PC-9 (cell line): ENCODE results near the gene FLYWCH1. TPM values are rescaled to one million over a fixed set of nuclear protein-coding genes. Genes with fewer than 3 reads are reported as not detected.

Source experiments
- BruUV-seq: library from RNA; stranded (reverse); fragments of 400-500 nt; replicated peaks from 2 replicates; lab custom pipeline; 2021; lab: Mats Ljungman, UMichigan
- CTCF ChIA-PET: fragments of 300-600 bp; sonication (Branson Sonifier 250); formaldehyde crosslinking; loops from one replicate; lab custom pipeline; 2022; ENCODE audit warnings: antibody characterized with exemption; lab: Charles Lee
- POLR2A ChIA-PET: fragments of 300-600 bp; sonication (Branson Sonifier 250); formaldehyde crosslinking; loops from one replicate; lab custom pipeline; 2022; ENCODE audit warnings: antibody characterized with exemption; ENCODE audit not compliant: unreplicated experiment; lab: Charles Lee
- DNase-seq, 2 experiments: peaks; one replicate each; pipeline versions ENCODE4 v3.0.0 to v3.0.0-alpha.2; 2015 to 2022; ENCODE audit warnings: mixed read lengths in 1 of 2
- H2AFZ ChIP-seq: fragments of 200-600 bp; sonication (generic); 2 replicates; pipeline ENCODE4 v1.8.1; 2017; ENCODE audit warnings: antibody characterized with exemption
- H3F3A ChIP-seq: fragments of 200-600 bp; sonication (generic); 2 replicates; pipeline ENCODE4 v1.8.1; 2017; ENCODE audit warnings: antibody characterized with exemption, mild to moderate bottlenecking, low read depth; ENCODE audit not compliant: insufficient read depth
- H3K27ac ChIP-seq: fragments of 200-600 bp; sonication (generic); 2 replicates; pipeline ENCODE4 v1.6.1; 2016; ENCODE audit warnings: mixed run types
- H3K27me3 ChIP-seq: fragments of 200-600 bp; sonication (generic); 2 replicates; pipeline ENCODE4 v1.6.1; 2016; ENCODE audit warnings: low read depth, mixed run types; ENCODE audit not compliant: insufficient read depth
- H3K36me3 ChIP-seq: fragments of 200-600 bp; sonication (generic); 2 replicates; pipeline ENCODE4 v1.6.1; 2016; ENCODE audit warnings: low read depth, mixed run types
- H3K4me1 ChIP-seq: fragments of 200-600 bp; sonication (generic); replicated peaks from 2 replicates; pipeline ENCODE4 v1.6.1; 2016; ENCODE audit warnings: mixed run types; ENCODE audit not compliant: insufficient read depth
- H3K4me2 ChIP-seq: fragments of 200-600 bp; sonication (generic); 2 replicates; pipeline ENCODE4 v1.6.1; 2017; ENCODE audit warnings: mixed run types
- H3K4me3 ChIP-seq: fragments of 200-600 bp; sonication (generic); 2 replicates; pipeline ENCODE4 v1.6.1; 2016; ENCODE audit warnings: mixed run types
- H3K79me2 ChIP-seq: fragments of 200-600 bp; sonication (generic); 2 replicates; pipeline ENCODE4 v1.6.1; 2017; ENCODE audit warnings: low read depth, mixed run types
- H3K9me2 ChIP-seq: fragments of 200-600 bp; sonication (generic); 2 replicates; pipeline ENCODE4 v1.8.1; 2017; ENCODE audit warnings: mild to moderate bottlenecking; ENCODE audit not compliant: insufficient read depth
- H3K9me3 ChIP-seq: fragments of 200-600 bp; sonication (generic); 2 replicates; pipeline ENCODE4 v1.8.1; 2016; ENCODE audit warnings: low read depth; ENCODE audit not compliant: insufficient read depth
- H4K20me1 ChIP-seq: fragments of 200-600 bp; sonication (generic); 2 replicates; pipeline ENCODE4 v1.8.1; 2017; ENCODE audit not compliant: insufficient read depth
- EZH2 ChIP-seq: fragments of 200-600 bp; sonication (generic); IDR thresholded peaks from 2 replicates; pipeline ENCODE4 v1.8.0; 2017; ENCODE audit warnings: antibody characterized with exemption, low read depth
- intact Hi-C: fragments of 100-400 bp; cut with micrococcal nuclease; formaldehyde crosslinking; loops from one replicate; pipeline ENCODE4 v1.10.0; 2022; ENCODE audit not compliant: unreplicated experiment
- total RNA-seq: library from RNA; stranded (reverse); gene quantifications from 2 replicates; pipeline ENCODE4 v1.2.3, GENCODE V29; 2021
- TF ChIP-seq, protein P1 (sequence below): fragments of 200-600 bp; sonication (generic); conservative IDR thresholded peaks from 2 replicates; pipeline ENCODE4 v1.6.1; 2017; ENCODE audit warnings: mixed run types, antibody characterized with exemption, mild to moderate bottlenecking, moderate library complexity

Gene FLYWCH1
- total RNA-seq, 1 experiment from 2014 or later: 79.9 TPM

- no peaks in the 10 kb centered on the region for H3K79me2 ChIP-seq
- intact Hi-C loops: no loop called here
- DNase-seq: no peak
- no peaks in the 10 kb centered on the region for H3K9me3 ChIP-seq
- no peak overlapping the region for H3K4me2 ChIP-seq
- H2AFZ ChIP-seq: no peak overlapping the region
- no peaks in the 10 kb centered on the region for H3K9me2 ChIP-seq
- H4K20me1 ChIP-seq: peaks cover 6% of the 10 kb centered on the region; the same call in 1 of the 2 replicates
- POLR2A ChIA-PET: no interaction called here
- TF ChIP-seq, protein P1, sequence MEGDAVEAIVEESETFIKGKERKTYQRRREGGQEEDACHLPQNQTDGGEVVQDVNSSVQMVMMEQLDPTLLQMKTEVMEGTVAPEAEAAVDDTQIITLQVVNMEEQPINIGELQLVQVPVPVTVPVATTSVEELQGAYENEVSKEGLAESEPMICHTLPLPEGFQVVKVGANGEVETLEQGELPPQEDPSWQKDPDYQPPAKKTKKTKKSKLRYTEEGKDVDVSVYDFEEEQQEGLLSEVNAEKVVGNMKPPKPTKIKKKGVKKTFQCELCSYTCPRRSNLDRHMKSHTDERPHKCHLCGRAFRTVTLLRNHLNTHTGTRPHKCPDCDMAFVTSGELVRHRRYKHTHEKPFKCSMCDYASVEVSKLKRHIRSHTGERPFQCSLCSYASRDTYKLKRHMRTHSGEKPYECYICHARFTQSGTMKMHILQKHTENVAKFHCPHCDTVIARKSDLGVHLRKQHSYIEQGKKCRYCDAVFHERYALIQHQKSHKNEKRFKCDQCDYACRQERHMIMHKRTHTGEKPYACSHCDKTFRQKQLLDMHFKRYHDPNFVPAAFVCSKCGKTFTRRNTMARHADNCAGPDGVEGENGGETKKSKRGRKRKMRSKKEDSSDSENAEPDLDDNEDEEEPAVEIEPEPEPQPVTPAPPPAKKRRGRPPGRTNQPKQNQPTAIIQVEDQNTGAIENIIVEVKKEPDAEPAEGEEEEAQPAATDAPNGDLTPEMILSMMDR: no peak
- TF ChIP-seq EZH2: no peak
- no peaks in the 10 kb centered on the region for H3K27me3 ChIP-seq
- CTCF ChIA-PET: interaction anchor here (0.7 kb wide), 1 partner anchor 41 kb away, joined by 4 read pairs; the partner anchor contains the start of gene KREMEN2
- no TSS peak for BruUV-seq
- H3K27ac ChIP-seq: no peak overlapping the region
- H3K4me1 ChIP-seq: no peaks in the 10 kb centered on the region
- H3K4me3 ChIP-seq: no peak overlapping the region
- no peaks in the 10 kb centered on the region for H3K36me3 ChIP-seq
- H3F3A ChIP-seq: peaks cover 17% of the 10 kb centered on the region
Measured at GRCh38 chr16:2923481-2923880, 11.8 kb downstream of the FLYWCH1 start.

DNA sequence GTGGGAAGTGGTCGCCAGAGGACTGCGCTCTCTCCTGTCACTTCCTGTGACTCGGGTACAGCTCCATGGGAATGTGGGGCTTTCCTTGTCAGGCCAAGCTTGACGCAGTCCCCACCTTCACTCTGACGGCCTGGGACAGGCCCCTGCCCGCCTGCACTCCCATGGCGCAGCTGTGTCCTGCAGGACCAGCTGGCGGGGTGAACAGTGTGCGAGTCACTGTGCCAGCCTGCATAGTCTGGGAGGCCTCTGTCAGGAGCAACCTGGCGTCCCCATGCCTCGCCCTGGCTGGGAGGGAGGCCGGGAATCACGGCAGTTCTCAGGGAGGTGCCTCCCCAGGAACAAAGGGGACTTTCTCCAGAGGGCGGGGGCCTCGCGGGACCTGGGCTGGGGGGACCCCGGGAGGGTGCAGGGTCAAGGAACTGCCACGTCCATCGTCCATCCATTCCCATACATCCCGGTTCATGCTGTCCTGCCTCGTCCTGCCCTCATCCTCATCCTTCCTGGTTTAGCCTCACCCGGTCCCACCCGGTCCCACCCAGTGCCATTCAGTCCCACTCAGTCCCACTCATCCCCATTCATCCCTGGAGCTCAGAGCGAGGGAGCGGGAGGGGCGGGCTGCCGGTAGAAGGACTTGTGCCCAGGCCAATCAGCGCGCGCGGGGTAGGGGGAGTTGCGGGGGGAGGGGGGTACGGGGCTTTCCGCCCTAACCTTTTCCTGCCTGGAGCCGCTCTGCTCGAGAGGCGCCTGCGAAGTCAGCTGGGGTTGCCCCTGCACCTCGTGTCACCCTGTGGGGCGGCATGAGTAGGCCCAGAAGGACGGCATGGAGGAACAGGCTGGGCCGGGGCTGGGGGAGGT lies 13.4 kb downstream of the FLYWCH1 start:
- Histone ChIP-seq H3F3A (peaks cover 13% of the 10 kb centered on the region), H3K4me1 (no peaks in the 10 kb centered on the region), H3K4me2 (no peak overlapping the region), H3K9me3 (no peaks in the 10 kb centered on the region), H3K27me3 (no peaks in the 10 kb centered on the region), H4K20me1 (peaks cover 6% of the 10 kb centered on the region; the same call in 1 of the 2 replicates), H3K27ac (no peak overlapping the region), H3K9me2 (no peaks in the 10 kb centered on the region), H3K4me3 (no peak overlapping the region), H3K79me2 (no peaks in the 10 kb centered on the region), H2AFZ (no peak overlapping the region), H3K36me3 (no peaks in the 10 kb centered on the region)
- intact Hi-C loops: no loop called here
- ChIA-PET POLR2A (no interaction called here), CTCF (no interaction called here)
- no peak for DNase-seq
- no TSS peak for BruUV-seq
- no peak for TF ChIP-seq EZH2
- TF ChIP-seq, protein P1: no peak

GRCh38 chr16:2925951-2926649 lies 14.4 kb downstream of the FLYWCH1 start:
- intact Hi-C loops: loop anchor here (2.0 kb wide), 1 partner anchor 51 kb away; no protein-coding TSS in a partner anchor
- Histone ChIP-seq H3K79me2 (no peaks in the 10 kb centered on the region), H3K36me3 (no peaks in the 10 kb centered on the region), H3K4me1 (no peaks in the 10 kb centered on the region), H3K27ac (no peak overlapping the region), H3K9me2 (no peaks in the 10 kb centered on the region), H2AFZ (no peak overlapping the region), H3K9me3 (no peaks in the 10 kb centered on the region), H3K4me2 (no peak overlapping the region), H3K4me3 (no peak overlapping the region), H4K20me1 (peaks cover 6% of the 10 kb centered on the region; the same call in 1 of the 2 replicates), H3K27me3 (no peaks in the 10 kb centered on the region), H3F3A (peaks cover 12% of the 10 kb centered on the region; the same call in 1 of the 2 replicates)
- ChIA-PET POLR2A (interaction anchor here (0.6 kb wide), 1 partner anchor 14 kb away, joined by 3 read pairs; the partner anchor contains the start of gene FLYWCH1), CTCF (interaction anchor here (0.6 to 1.8 kb wide), 3 partner anchors 11 to 132 kb away, joined by 3 to 5 read pairs (median 4); no protein-coding TSS in a partner anchor)
- no peak for DNase-seq
- TF ChIP-seq, protein P1: no peak
- no peak for TF ChIP-seq EZH2
- BruUV-seq: no TSS peak
